Ascending aorta (tissue), 2 donors: ENCODE measurements around the gene BACE1. TPM values are rescaled to one million over a fixed set of nuclear protein-coding genes. Genes with fewer than 3 reads are reported as not detected.

Experiments
- DNase-seq, 2 donors: peaks; one replicate each; pipeline ENCODE4 v3.0.0-alpha.2; 2019; ENCODE audit warnings: low spot score in 2 of 2
- H3K27ac ChIP-seq, 2 donors: fragments of 200-600 bp; sonication (generic); one replicate each; pipeline ENCODE4 v1.5.1; 2016 to 2017; ENCODE audit warnings: mild to moderate bottlenecking in 1 of 2
- H3K27me3 ChIP-seq: fragments of 200-600 bp; sonication (generic); one replicate; pipeline ENCODE4 v1.5.1; 2017
- H3K36me3 ChIP-seq, 2 donors: fragments of 200-600 bp; sonication (generic); one replicate each; pipeline ENCODE4 v1.5.1; 2016
- H3K4me1 ChIP-seq, 2 donors: fragments of 200-600 bp; sonication (generic); one replicate each; pipeline ENCODE4 v1.5.1; 2016 to 2017; ENCODE audit warnings: mild to moderate bottlenecking in 1 of 2
- H3K4me3 ChIP-seq, 2 donors: fragments of 200-600 bp; sonication (generic); one replicate each; pipeline ENCODE4 v1.5.1; 2016 to 2017; ENCODE audit warnings: mild to moderate bottlenecking in 1 of 2
- H3K9me3 ChIP-seq, 2 donors: fragments of 200-600 bp; sonication (generic); one replicate each; pipeline ENCODE4 v1.5.1; 2016
- CTCF ChIP-seq, 3 experiments: fragments of 200-600 bp in 2 of 3; fragments of 450-650 bp in 1 of 3; sonication (generic) in 2 of 3; IDR thresholded peaks; one replicate each; pipeline ENCODE4 v1.5.1; 2016 to 2019; ENCODE audit warnings: antibody characterized with exemption in 3 of 3, mild to moderate bottlenecking in 1 of 3, moderate library complexity in 1 of 3
- intact Hi-C: fragments of 100-400 bp; cut with DNase I; formaldehyde crosslinking; loops from one replicate; pipeline ENCODE4 v1.15.1; 2023
- total RNA-seq: library from RNA; depleted of rRNA; stranded (reverse); fragments of >200 nt; gene quantifications from one replicate; pipeline ENCODE4 v1.1.0, GENCODE V29; 2016

BACE1 gene
- total RNA-seq, 1 donor from 2014 or later: 27.2 TPM

- H3K9me3 ChIP-seq: no peaks in the 10 kb centered on the region
- H3K36me3 ChIP-seq: peaks cover 46 to 69% of the 10 kb centered on the region in 2 donors
- no peaks in the 10 kb centered on the region for H3K27me3 ChIP-seq
- no peak overlapping the region for H3K4me3 ChIP-seq
- no peak for TF ChIP-seq CTCF (IDR thresholded peaks at IDR 0.05)
- no peak for DNase-seq
- no peaks in the 10 kb centered on the region for H3K4me1 ChIP-seq
- no peak overlapping the region for H3K27ac ChIP-seq
- intact Hi-C loops: no loop called here
These were observed 23.4 kb downstream of the BACE1 start for GRCh38 chr11:117292616-117293015.

DNA sequence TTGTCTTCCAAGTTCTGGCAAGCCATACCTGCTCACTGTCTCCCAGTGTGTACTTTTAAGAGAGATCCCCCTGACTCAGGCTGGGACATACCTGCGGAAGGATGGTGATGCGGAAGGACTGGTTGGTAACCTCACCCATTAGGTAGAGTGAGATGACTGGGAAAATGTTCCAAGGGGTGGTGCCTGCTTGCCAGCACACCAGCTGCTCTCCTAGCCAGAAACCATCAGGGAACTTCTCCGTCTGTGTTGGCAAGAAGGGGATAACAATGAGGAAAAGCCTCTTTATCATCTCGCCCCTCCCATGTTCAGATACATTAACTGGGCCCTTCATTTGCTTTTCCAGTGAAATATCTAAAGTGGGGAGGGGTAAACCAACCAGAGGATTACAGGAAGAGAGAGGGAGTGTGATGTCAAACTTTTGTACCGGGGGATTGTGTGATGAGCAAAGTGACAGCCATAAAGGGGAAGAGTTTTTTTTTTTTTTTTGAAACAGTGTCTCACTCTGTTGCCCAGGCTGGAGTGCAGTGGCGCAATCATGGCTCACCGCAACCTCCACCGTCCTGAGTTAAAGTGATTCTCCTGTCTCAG lies 25.2 kb downstream of the BACE1 start, which contains the start of gene BACE1-AS:
Gene BACE1-AS, plus strand, starts transcription at position 538 of the 588 bp plus-strand sequence.
- Histone ChIP-seq H3K27ac (no peak within 1 kb of the TSS), H3K36me3 (peaks cover 47 to 84% of the 10 kb centered on the region in 2 donors), H3K4me1 (no peaks in the 10 kb centered on the region), H3K9me3 (no peaks in the 10 kb centered on the region), H3K27me3 (no peaks in the 10 kb centered on the region), H3K4me3 (no peak within 1 kb of the TSS)
- TF ChIP-seq CTCF (IDR thresholded peaks at IDR 0.05): no peak
- intact Hi-C loops: no loop called here
- DNase-seq: no peak

DNA sequence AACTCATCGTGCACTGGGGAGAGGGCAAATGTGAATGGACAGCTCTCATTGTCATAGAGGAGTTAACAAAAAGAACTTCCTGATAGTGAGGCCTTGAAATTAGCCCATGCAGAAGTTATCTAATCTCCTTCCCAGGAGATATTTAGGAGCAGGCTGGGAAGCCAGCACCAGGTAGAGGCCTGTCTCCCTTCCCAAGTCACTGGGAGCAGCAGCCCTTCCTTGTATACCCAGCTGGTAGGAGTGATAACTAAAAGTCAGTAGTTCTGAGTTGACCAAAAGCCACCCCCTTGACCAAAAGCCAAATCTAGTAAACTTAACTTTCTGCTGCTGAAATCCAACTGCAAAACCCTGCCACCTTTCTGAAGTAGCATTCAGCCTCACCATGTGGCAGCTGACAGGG lies 26.3 kb downstream of the BACE1 start:
- no peaks in the 10 kb centered on the region for H3K4me1 ChIP-seq
- no peak overlapping the region for H3K27ac ChIP-seq
- DNase-seq: no peak
- H3K9me3 ChIP-seq: no peaks in the 10 kb centered on the region
- intact Hi-C loops: no loop called here
- H3K36me3 ChIP-seq: peaks cover 50 to 91% of the 10 kb centered on the region in 2 donors
- TF ChIP-seq CTCF (IDR thresholded peaks at IDR 0.05): no peak
- no peaks in the 10 kb centered on the region for H3K27me3 ChIP-seq
- no peak overlapping the region for H3K4me3 ChIP-seq

- no peaks in the 10 kb centered on the region for H3K27me3 ChIP-seq
- peaks cover 58 to 92% of the 10 kb centered on the region in 2 donors for H3K36me3 ChIP-seq
- no peaks in the 10 kb centered on the region for H3K4me1 ChIP-seq
- no peak overlapping the region for H3K4me3 ChIP-seq
- H3K9me3 ChIP-seq: no peaks in the 10 kb centered on the region
- TF ChIP-seq CTCF (IDR thresholded peaks at IDR 0.05): no peak
- intact Hi-C loops: no loop called here
- no peak for DNase-seq
- H3K27ac ChIP-seq: no peak overlapping the region
These were observed 28.4 kb downstream of the BACE1 start for GRCh38 chr11:117287668-117288067.

DNA sequence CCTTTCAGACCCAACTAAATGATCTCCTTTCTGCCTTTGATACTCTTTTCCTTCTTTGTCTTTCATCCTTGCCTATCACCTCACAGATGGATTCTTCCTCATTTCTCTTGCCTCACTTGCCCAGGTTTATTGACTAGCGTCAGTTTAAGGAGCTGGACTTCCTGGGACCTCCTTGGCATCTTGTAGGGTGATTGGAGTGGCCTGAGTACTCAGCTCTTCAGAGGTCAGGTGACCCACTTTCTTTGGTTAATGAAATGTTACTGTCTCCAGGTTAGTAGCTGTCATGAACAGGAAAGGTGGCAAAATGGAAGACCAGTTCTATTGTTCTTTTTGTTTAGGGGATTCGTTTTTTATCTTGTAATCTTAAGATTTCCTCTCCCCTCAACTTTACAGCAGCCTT lies 29.5 kb downstream of the BACE1 start:
- Histone ChIP-seq H3K4me3 (no peak overlapping the region), H3K9me3 (no peaks in the 10 kb centered on the region), H3K36me3 (peaks cover 65 to 97% of the 10 kb centered on the region in 2 donors), H3K27me3 (no peaks in the 10 kb centered on the region), H3K4me1 (no peaks in the 10 kb centered on the region), H3K27ac (no peak overlapping the region)
- no peak for DNase-seq
- no peak for TF ChIP-seq CTCF (IDR thresholded peaks at IDR 0.05)
- intact Hi-C loops: no loop called here

DNA sequence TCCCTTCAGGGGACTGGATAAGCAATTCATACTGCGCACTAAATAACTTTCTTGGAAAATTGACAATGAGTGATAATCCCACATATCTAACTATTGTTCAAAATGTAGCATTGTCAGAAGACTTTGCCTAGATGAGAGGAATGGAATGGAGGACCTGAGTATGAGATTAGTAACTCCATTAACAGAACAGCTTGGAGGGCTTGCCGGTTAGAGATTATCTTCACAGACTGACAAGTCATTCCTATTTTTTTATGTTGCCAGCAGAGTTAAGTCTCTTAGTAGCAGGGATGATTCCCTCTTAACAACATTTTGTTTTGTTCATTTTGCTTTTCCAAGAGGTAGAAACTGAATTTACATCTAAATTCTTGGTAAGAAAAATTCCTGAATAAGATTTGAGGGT lies 32.0 kb downstream of the BACE1 start:
- intact Hi-C loops: no loop called here
- no peak for DNase-seq
- no peak for TF ChIP-seq CTCF (IDR thresholded peaks at IDR 0.05)
- Histone ChIP-seq H3K27ac (no peak overlapping the region), H3K4me1 (no peaks in the 10 kb centered on the region), H3K4me3 (no peak overlapping the region), H3K9me3 (no peaks in the 10 kb centered on the region), H3K27me3 (no peaks in the 10 kb centered on the region), H3K36me3 (peaks cover 42 to 91% of the 10 kb centered on the region in 2 donors)
